HG03460 (cell line): Measurements from ENCODE around the gene UTP11.
A peak's percentile ranks its signal among the peaks of the same experiment; 100 is the strongest.

Experiments used
- ATAC-seq: cut with Tn5 transposase; IDR thresholded peaks from one replicate; pipeline ENCODE4 v1.9.1; 2021; ENCODE audit not compliant: unreplicated experiment

UTP11 gene

DNA sequence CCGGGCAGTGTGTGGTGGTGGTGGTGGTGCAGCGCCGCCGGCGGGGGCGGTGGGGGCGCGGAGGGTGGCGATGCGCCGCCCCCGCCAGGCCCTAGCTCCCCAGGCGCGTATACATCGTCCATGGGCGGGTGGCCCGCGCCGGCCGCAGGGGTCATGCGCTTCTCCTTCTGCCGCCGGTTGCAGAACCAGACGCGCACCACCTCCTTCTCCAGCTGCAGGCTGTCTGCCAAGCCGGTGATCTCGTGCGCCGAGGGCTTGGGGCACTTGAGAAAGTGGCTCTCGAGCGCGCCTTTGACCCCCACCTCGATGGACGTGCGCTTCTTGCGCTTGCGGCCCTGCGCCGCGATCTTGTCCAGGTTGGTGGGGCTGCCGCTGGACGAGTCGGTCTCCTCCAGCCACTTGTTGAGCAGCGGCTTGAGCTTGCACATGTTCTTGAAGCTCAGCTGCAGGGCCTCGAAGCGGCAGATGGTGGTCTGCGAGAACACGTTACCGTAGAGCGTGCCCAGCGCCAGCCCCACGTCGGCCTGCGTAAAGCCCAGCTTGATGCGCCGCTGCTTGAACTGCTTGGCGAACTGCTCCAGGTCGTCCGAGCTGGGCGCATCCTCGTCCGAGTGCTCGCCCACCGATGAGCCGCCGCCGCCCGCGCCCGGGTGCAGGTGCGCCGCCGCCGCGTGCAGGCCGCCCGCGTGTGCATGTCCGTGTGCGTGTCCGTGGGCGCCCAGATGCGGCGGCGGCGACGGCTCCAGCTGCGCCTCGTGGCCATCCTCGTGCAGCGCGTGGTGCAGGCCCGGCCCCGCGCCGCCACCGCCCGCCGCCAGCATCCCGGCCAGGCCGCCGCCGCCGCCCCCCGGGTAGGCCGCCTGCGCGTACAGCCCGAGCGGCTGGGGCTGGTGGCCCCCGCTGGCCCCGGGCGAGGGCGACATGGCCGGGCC, 33.1 kb downstream of the UTP11 start:
- ATAC-seq = no peak

DNA sequence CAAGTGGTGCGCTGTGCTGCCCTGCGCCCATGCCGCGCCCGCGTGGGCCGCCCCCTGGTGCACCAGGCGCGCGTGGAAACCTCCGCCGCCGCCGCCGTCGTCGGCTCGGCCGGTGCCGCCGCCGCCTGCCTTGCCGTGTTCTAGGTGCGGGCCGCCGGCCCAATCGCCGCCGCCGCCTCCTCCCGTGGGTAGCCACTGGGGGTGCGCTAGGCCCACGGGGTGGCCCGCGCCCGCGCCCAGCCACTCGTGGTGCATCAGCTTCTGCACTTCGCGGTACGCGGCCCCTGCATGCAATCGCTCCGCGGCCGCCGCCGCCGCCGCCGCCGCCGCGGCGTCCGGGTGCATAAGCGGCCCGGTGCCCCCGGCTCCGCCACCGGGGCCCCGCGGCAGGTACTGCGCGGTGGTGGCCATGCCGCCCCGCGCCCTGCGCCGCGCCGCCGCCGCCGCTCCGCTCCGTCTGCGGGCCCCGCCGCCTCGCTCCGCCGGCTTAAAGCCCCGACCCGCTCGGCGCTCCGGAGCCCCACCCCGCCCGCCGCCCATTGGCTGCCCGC, 33.9 kb downstream of the UTP11 start, which contains the start of gene POU3F1:
Gene POU3F1, minus strand, starts transcription at position 461 of the 551 bp plus-strand sequence. Its CDS starts 50 bp downstream, at position 411.
- ATAC-seq = peak; percentile 16

DNA sequence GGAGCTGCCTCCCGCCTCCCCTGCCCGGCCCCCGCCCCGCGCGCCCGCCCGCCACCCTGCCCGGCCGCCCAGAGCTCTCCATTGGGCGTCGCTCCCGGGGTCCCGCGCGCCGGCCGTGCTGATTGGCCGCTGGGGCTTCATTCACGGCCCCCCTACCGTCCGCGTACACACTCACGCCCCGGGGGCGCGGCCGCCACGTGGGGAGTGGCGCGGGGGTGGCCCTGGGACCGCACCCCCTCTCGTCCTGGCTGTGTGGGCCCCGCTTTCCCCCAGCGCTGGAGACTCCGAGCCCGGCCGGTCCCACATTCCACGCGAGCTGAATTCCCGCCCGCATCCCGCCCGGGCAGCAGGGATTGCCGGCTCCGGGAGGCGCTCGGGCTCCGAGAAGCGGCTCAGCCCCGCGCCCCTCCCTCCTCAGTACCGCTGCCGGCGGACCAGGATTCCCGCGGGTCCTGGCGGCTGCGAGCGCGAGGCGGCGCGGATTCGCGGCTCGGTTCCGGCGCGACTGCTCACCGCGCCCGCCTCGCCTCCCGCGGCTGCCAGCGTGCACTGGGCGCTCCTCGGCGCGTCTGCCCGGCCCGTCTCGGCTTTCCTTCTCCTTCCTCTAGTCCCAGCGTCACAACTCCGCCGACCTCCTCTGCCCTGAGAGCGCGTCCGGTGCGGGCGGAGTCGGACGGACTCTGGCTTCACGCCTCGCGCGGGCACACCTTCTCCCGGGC, 34.5 kb downstream of the UTP11 start:
- peak; percentile 65 for ATAC-seq

DNA sequence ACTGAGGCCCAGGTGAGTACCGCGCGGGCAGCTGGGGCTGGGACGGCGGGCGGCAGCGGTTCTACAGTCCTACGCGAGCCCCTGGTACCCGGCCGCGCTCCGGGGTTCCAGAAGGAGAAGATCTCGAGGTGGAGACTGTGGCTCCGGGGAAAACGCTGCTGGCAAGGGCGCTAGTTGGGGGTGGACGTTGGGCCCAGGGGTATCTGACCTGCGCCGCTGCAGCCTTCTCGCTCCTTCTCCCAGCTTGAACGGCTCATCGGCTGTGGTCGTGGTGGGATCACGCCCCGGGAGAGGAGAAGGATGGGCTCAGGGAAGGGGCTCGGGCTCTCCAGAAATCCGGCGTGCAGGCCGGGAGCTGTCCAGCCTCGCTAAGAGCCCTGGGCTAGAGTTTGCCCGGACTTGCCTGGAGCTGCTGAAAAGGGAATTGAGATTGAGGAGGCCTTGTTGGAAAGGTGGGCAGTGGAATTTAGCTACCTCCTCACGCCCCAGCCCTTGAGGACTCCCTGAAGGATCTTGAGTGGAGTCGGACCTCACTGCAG, 35.1 kb downstream of the UTP11 start:
- ATAC-seq = no peak

DNA sequence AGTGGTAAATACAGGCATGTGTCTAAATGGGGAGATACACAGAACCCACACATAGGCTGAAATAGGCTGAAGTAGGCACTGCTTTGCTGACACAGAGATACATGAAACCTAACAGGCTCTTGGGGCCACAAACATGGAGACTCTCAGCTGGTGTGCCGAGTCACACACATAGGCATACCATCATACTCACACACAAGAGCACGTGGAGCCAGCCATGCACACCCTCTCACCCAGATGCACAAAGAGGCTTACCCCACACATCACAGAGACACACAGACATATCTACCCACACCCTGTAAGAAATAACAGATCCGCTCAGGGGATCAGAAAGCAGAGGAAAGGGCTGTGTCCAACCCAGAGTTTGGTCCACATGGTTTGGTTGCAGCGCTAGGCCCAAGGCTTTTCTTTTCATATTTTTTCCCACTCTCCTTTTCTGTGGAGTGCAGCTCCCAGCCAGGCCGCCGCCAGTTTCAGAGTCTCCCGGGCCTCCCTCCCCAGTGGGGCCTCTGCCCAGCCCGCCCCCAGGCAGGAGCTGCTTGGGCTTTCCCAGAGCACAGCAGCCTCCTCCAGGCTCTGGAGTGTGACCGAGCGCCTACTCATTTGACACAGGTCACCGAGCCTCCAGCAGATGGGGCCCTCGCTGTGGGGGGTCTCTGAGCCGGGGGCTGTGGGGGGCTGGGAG, 38.0 kb downstream of the UTP11 start:
- ATAC-seq = no peak

DNA sequence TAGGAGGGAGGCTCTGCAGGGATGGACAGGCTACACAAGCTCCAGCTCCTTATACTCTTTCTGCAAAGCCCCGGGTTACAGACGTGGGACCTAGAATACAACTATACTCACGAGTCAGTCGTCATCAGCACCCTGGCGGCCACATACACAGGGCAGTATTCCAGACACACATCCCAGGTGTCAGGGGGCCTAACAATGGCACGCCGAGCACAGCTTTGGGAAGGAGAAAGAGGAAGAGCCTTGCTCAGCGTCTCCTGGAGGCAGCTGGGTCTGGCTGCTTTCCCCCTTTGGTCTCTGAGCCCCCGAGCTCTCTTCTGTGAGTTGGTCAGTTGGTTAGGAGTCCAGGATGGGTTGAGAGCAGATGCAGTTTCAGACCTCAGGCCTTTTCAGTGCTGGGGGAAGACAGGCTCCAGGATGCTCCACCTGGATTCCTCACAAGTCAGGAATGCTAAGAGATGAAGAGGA, 38.6 kb downstream of the UTP11 start:
- no peak for ATAC-seq

DNA sequence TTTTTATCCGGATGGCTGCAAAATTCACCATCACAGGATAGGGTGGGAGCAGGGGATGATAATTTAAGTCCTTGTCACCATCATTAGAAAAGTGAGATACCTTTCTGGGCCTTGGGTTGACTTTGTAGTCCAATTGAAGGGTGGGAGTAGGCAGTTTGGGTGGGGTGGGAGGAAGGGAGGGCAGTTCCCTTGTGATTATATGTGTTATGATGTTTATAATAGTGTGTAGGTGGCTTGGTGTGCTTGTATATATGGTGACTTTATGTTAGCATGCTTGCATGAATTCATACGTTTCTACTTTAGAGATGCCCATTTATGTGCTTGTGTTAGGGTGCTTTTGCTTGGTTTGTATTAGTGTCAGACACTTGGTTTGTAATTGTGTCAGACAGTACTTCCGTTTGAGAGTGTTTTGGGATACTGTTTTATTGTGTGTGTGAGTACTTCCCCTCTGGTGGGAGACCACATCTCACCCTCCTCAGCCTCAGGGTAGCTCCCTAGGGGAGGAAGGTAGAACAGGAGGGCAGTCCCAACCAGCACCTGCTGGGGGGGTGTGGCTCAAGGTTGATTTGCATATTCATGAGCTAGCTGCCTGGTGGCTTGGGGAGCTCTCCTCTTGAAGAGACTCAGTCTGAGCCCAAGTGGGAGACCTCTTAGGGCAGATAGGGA, 40.3 kb downstream of the UTP11 start:
- ATAC-seq = peak; percentile 69

DNA sequence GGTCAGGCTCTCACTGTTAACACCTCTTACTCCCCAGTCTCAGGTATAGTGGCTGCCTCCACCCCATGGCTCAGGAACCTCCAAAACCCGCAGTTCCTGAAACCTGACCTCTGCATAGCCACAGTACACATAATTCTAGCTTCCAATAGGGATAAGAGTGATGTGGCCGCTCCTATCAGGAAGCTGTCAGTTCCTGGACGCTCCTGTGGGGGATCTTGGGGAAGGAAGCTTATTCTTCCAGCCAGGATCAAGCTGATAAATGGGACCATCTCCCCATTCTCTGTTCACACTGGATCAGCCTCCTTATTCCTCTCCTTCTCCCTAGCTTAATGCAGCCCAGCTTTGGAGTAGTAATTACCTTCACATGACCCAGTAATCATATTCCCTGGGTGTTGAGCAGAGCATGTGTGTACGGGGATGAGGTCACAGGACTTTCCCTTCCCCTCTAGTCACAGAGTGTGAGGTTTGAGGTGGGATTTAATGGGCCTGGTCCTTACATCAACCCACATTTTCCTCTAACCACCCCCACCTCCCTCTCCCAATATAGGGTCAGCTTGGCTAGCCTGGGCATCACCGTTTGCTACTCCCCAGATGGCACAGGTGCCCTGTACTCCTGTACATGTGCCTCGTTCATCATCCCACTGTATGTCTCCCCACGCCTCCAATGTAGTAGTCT, 41.0 kb downstream of the UTP11 start:
- ATAC-seq = no peak

DNA sequence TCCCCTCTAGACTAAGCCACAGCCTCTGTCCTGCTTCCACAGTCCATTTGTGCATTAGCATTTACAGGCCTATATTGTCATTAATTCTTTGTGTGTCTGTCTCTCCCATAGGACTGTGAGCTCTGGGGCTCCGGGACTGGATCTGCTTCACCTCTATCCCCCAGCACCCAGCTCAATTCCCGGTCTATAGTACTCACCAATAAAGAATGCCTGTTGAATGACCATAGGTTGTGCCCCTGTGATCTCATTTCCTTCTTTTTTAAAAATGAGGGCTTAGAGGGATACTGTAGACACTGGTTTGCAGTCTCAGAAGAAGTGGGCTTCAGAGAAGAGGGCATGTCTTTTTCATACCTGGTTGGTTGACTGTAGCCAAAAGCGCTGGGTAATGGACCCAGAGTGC, 42.9 kb downstream of the UTP11 start:
- ATAC-seq = no peak

DNA sequence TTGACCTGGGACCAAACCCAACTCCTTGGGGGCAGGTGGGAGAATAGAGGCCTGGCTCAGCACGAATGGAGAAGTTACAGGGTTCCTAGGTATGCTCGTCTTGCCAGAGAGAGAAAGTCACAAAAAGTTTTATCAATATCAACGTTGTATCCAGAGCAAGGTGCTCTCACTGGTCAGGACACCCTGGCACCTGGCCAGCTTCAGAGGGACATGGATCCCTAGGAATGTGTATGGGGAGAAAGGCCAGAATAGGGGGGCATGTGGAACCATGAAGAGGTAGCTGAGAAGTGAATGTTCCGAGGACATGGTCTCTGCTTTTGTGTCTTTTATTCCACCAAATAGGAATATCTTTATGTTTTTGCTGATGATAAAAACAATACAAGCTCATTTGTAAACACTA, 43.4 kb downstream of the UTP11 start:
- no peak for ATAC-seq

DNA sequence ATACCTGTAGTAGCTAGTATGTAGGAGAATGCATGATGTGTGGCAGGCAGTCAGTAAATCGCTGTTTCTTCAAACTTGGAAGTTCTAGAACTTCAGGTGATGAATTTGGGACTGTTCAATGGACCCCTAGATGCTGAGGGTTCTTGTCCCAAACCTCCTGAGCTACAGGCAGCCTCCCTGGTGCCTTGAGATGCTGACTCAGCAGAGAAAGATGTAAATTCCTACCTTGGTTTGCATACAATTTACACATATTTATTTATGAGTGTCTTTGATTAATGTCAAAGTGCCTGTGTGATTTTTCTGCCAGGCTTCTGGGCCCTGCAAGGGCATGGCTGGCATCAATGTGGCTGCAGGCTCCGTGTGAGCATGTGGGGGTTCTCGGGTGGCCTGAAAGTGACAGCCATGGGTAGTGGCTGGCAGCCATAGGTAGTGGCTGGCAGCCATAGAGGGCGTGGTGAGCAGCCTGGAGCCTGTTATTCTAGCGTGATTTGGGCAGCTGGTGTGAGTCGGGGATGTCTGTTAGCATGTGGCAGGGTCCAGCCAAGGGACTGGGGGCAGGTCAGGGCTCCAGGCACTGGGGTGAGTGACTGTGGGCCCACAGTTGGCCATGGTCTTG, 47.2 kb downstream of the UTP11 start:
- ATAC-seq = no peak

DNA sequence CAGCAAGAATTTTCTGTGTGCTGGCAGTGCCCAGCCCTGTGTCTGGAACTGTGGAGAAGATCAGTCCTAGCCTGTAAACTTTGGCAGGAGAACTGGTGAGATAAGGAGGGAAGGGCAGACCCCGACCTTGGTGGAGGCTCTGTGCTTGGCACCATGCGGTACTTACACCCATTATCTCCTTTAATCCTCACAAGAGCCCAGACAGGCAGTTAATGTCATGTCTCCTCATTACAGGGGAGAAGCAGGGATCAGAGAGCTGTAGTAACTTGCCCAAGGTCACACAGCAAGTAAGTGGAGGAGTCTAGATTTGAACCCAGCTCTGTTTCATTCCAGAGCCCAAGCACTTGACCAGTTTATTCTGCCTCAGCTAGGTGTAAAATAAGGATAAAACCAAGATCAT, 48.0 kb downstream of the UTP11 start:
- no peak for ATAC-seq

DNA sequence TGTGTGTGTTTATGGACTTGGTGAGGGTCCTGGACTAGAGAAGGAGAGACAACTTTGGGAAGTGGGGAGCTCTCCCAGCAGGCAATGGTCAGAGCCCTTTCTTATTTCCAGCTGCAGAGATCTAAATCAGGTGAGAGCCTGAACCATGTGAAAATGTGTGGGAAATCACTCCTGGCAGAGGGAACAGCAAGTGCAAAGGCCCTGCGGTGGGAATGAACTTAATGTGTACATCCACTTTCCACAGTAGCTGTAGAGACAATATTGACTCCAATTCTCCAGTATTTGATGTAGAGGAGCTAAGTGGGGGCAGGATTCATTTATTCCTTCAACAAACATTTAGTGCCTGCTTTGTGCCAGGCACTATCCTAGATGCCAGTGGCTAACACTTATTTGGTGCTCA, 48.8 kb downstream of the UTP11 start:
- no peak for ATAC-seq

DNA sequence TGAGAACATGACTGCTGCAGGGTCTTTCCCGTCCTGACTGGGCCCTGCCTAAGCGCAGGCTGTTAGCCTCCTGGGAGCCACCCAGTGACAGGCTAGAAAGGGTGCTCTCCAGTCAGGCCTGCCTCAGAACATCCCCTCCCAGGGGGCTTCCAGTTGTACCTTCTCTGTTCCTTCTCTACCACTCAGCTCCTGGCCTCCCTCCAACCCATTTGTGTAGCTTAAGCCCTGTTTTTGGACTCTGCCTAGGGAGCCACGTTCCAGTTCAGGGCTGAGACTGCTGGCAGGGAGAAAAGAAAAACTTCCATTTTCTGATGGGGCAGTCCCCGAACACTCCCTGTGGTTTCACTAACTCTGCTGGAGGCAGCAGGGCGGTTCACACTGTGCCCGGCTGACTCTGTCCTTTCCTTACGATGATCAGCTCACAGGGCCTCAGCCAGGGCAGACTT, 49.4 kb downstream of the UTP11 start:
- ATAC-seq = peak; percentile 66

DNA sequence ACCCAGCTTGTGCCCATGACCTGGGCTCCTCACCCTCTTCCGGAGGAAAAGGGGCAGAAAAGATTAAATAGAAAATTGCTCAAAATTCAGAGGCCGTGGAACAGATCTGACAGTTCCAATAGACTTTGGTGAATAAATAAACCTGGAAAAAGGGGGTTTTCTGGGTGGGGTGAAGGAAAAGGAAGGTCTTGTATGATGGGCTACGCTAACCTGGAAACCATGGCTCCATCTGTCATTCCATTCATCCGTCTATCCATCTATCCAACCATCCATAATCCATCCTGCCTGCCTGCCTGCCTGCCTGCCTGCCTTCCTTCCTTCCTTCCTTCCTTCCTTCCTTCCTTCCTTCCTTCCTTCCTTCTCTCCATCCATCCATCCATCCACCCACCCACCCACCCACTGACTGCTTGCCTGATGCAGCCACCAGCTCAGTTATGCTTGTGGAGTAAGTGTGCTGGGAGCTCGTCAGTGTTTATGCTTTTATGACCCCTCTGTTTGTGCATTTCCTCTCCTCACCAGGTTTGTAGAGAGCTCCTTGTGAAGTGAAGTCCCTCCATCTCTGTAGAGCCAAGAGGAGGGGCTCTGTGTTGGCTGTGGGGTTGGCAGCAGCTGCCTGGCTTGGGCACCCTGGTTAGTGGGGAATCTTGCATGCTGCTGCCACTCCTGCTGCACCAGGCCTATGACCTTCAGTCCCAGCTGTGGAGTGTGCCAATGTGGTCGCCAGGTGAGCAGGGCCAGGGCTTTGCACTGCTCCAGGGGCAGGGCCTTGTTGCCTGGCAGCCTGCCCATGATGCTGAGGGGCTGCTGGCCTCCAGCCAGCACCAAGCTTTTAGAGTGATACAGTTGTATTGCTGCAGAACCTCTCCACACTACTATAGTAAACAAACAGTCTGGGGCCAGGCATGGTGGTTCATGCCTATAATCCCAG, 50.1 kb downstream of the UTP11 start:
- no peak for ATAC-seq

DNA sequence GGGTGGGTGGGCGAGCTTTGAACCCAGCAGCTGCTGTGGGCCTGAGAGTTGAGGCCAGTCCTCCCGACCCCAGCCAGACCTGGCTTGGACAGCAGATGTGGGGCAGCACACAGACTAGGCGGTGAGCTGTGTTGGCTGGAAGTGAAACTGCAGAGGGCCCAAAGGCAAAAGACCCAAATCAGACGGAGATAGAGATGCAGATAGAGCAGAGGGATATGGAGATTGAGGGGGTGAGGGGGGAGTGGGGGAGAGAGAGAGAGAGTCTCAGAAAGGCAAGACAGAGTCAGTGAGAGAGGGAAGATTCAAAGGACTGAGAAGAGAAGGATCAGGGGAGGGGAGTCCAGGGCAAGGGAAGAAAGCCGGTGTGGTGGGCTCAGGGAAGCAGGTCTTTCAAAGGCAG, 51.1 kb downstream of the UTP11 start:
- ATAC-seq = no peak

DNA sequence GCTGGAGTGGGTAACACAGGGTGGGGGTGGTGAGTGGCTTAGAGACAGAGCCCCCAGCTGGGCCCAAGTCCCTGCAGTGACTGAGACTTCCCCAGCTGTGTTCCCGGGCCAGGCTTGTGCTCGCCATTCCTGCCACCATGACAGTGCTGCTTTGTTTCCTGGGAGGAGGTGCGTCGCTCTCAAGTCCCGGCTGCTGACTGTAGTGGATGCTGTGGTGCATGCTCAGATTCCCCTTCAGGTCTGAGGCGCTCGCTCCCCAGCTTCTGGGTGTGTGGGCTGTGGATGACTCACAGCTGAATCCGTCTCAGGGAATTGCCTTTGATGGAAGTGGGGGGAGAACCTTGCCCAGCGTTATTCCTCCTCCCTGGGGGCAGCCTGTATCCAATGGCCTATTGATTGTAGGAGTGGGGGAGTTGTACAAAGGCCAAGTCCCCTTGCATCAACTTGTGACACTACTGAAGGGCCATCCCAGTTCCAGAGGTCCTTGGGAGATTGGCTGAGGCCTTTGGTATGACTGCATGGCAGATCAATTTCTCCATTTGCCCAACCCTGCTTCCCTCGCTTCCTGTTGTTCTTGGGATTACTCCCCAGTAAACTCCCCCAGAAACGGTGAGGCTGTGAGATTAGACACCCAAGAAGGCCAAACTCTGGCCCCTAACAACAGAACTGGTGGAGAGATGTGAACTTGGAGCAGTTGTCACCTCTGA, 51.8 kb downstream of the UTP11 start:
- no peak for ATAC-seq
